ENCODE results near the gene RXFP1.

RXFP1 gene

GRCh38 chr4:158671915-158672806 lies 150.5 kb downstream of the RXFP1 start, which contains the start of gene ETFDH:
Gene ETFDH, plus strand, starts transcription at chr4:158672296. Its CDS starts 161 bp downstream, at chr4:158672457.
- 0% methylated on average over 43 to 46 of the region's 60 CpGs for WGBS, 2 experiments (ENCODE audit: insufficient coverage in 2 of 2)
- Histone ChIP-seq H3K9me3 (ENCODE audit: control insufficient read depth, low read length) (no peaks in the 10 kb centered on the region), H3K4me1 (ENCODE audit: control insufficient read depth, insufficient read depth, low read length, poor library complexity, severe bottlenecking) (no peaks in the 10 kb centered on the region), H3K27ac (ENCODE audit: low read depth, low read length, severe bottlenecking) (peak within 1 kb of the TSS; percentile 88), H3K4me3 (ENCODE audit: extremely low read depth, insufficient read depth, low read length, poor library complexity, severe bottlenecking) (peak within 1 kb of the TSS; percentile 81), H3K36me3 (ENCODE audit: control insufficient read depth, insufficient read depth, low read length) (peaks cover 11% of the 10 kb centered on the region)

DNA sequence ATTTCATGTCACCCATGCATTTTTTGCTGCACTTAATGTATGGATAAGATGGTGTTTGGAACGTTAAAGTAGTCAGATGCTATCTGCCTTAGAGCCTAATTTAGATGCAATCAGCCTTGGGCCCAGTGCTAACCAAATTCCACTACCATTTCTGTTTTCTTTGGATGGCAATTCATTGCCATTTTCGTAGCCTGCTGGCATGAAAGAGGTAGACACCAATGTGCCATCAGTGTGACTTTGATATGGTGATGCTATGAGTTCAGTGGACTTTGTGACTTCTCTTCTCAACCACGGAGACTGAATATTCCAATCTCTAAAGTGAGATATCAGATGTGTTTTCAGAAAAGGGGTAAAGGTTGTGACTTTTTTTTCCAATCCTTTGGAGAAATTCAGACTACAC lies 152.0 kb downstream of the RXFP1 start:
- Histone ChIP-seq H3K9me3 (ENCODE audit: control insufficient read depth, low read length) (no peaks in the 10 kb centered on the region), H3K4me1 (ENCODE audit: control insufficient read depth, insufficient read depth, low read length, poor library complexity, severe bottlenecking) (no peaks in the 10 kb centered on the region), H3K36me3 (ENCODE audit: control insufficient read depth, insufficient read depth, low read length) (peaks cover 8% of the 10 kb centered on the region), H3K27ac (ENCODE audit: low read depth, low read length, severe bottlenecking) (no peak overlapping the region), H3K4me3 (ENCODE audit: extremely low read depth, insufficient read depth, low read length, poor library complexity, severe bottlenecking) (no peak overlapping the region)
- WGBS, 2 experiments (ENCODE audit: insufficient coverage in 2 of 2) = 80 to 100% methylated on average over 1 of the region's 3 CpGs

- Histone ChIP-seq H3K36me3 (ENCODE audit: control insufficient read depth, insufficient read depth, low read length) (no peaks in the 10 kb centered on the region), H3K27ac (ENCODE audit: low read depth, low read length, severe bottlenecking) (no peak overlapping the region), H3K4me1 (ENCODE audit: control insufficient read depth, insufficient read depth, low read length, poor library complexity, severe bottlenecking) (no peaks in the 10 kb centered on the region), H3K9me3 (ENCODE audit: control insufficient read depth, low read length) (no peaks in the 10 kb centered on the region), H3K4me3 (ENCODE audit: extremely low read depth, insufficient read depth, low read length, poor library complexity, severe bottlenecking) (no peak overlapping the region)
- WGBS, 2 experiments (ENCODE audit: insufficient coverage in 2 of 2) = 81 to 92% methylated on average over 4 to 5 of the region's 5 CpGs
Observed at GRCh38 chr4:158676076-158676475, 154.4 kb downstream of the RXFP1 start.

- Histone ChIP-seq H3K9me3 (ENCODE audit: control insufficient read depth, low read length) (no peaks in the 10 kb centered on the region), H3K36me3 (ENCODE audit: control insufficient read depth, insufficient read depth, low read length) (no peaks in the 10 kb centered on the region), H3K4me3 (ENCODE audit: extremely low read depth, insufficient read depth, low read length, poor library complexity, severe bottlenecking) (no peak overlapping the region), H3K4me1 (ENCODE audit: control insufficient read depth, insufficient read depth, low read length, poor library complexity, severe bottlenecking) (no peaks in the 10 kb centered on the region), H3K27ac (ENCODE audit: low read depth, low read length, severe bottlenecking) (no peak overlapping the region)
- WGBS, 2 experiments (ENCODE audit: insufficient coverage in 2 of 2) = 100% methylated on average over 1 of the region's 2 CpGs; no CpG with 5 or more reads in 1 of the 2 experiments
Observed at GRCh38 chr4:158678767-158679166, 157.1 kb downstream of the RXFP1 start.

- no peaks in the 10 kb centered on the region for H3K36me3 ChIP-seq (ENCODE audit: control insufficient read depth, insufficient read depth, low read length)
- H3K4me3 ChIP-seq (ENCODE audit: extremely low read depth, insufficient read depth, low read length, poor library complexity, severe bottlenecking) = no peak overlapping the region
- no CpG with 5 or more reads among the region's 1 CpG for WGBS, 2 experiments (ENCODE audit: insufficient coverage in 2 of 2)
- no peaks in the 10 kb centered on the region for H3K4me1 ChIP-seq (ENCODE audit: control insufficient read depth, insufficient read depth, low read length, poor library complexity, severe bottlenecking)
- no peak overlapping the region for H3K27ac ChIP-seq (ENCODE audit: low read depth, low read length, severe bottlenecking)
- no peaks in the 10 kb centered on the region for H3K9me3 ChIP-seq (ENCODE audit: control insufficient read depth, low read length)
Observed at GRCh38 chr4:158681629-158682028, 159.9 kb downstream of the RXFP1 start.

DNA sequence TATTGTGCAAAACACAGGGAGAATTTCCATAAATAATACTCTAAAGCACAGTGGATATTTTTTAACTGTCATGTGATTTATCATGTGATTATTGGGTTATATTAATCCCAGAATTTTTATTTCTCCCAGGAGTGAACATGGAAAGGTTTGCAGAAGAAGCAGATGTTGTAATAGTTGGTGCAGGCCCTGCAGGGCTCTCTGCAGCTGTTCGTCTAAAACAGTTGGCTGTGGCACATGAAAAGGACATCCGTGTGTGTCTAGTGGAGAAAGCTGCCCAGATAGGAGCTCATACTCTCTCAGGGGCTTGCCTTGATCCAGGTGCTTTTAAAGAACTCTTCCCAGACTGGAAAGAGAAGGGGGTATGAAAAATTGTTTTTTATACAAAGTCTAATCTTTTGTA lies 160.4 kb downstream of the RXFP1 start:
- Histone ChIP-seq H3K36me3 (ENCODE audit: control insufficient read depth, insufficient read depth, low read length) (no peaks in the 10 kb centered on the region), H3K27ac (ENCODE audit: low read depth, low read length, severe bottlenecking) (no peak overlapping the region), H3K4me1 (ENCODE audit: control insufficient read depth, insufficient read depth, low read length, poor library complexity, severe bottlenecking) (no peaks in the 10 kb centered on the region), H3K4me3 (ENCODE audit: extremely low read depth, insufficient read depth, low read length, poor library complexity, severe bottlenecking) (no peak overlapping the region), H3K9me3 (ENCODE audit: control insufficient read depth, low read length) (no peaks in the 10 kb centered on the region)
- 82 to 92% methylated on average over 2 of the region's 2 CpGs for WGBS, 2 experiments (ENCODE audit: insufficient coverage in 2 of 2)

- Histone ChIP-seq H3K36me3 (ENCODE audit: control insufficient read depth, insufficient read depth, low read length) (no peaks in the 10 kb centered on the region), H3K27ac (ENCODE audit: low read depth, low read length, severe bottlenecking) (no peak overlapping the region), H3K4me3 (ENCODE audit: extremely low read depth, insufficient read depth, low read length, poor library complexity, severe bottlenecking) (no peak overlapping the region), H3K4me1 (ENCODE audit: control insufficient read depth, insufficient read depth, low read length, poor library complexity, severe bottlenecking) (no peaks in the 10 kb centered on the region), H3K9me3 (ENCODE audit: control insufficient read depth, low read length) (no peaks in the 10 kb centered on the region)
- no CpG with 5 or more reads among the region's 1 CpG for WGBS, 2 experiments (ENCODE audit: insufficient coverage in 2 of 2)
Observed at GRCh38 chr4:158688813-158689212, 167.1 kb downstream of the RXFP1 start.
